T47D (cell line): Measurements from ENCODE around the gene SPEF2.

Source experiments
- DNase-seq, 2 experiments: peaks; one replicate each; pipeline versions ENCODE4 v3.0.0 to v3.0.0-alpha.2; 2011 to 2012; ENCODE audit warnings: low read depth in 1 of 2, low spot score in 1 of 2
- JUND ChIP-seq: IDR thresholded peaks from 2 replicates; pipeline ENCODE4 v1.6.1; 2012; ENCODE audit warnings: low read depth
- in situ Hi-C: cut with HindIII; loops from 2 replicates; pipeline ENCODE4 v1.10.0; 2016; ENCODE audit warnings: low sequenced_read_pairs, low pct_unique_long_range_greater_than_20kb

Gene SPEF2

GRCh38 chr5:35780236-35780635, 162.6 kb downstream of the SPEF2 start:
- in situ Hi-C loops, result no loop called here
- no peak for DNase-seq
- TF ChIP-seq JUND, result no peak

GRCh38 chr5:35781181-35781790, 163.6 kb downstream of the SPEF2 start:
- in situ Hi-C loops, result no loop called here
- TF ChIP-seq JUND, result no peak
- DNase-seq, result no peak

GRCh38 chr5:35783551-35783950, 165.9 kb downstream of the SPEF2 start:
- no peak for TF ChIP-seq JUND
- in situ Hi-C loops, result no loop called here
- DNase-seq, result no peak

- in situ Hi-C loops, result no loop called here
- DNase-seq, result no peak
These were observed 168.0 kb downstream of the SPEF2 start for GRCh38 chr5:35785601-35786085.

GRCh38 chr5:35788724-35789123, 171.1 kb downstream of the SPEF2 start:
- no peak for TF ChIP-seq JUND
- no peak for DNase-seq
- in situ Hi-C loops, result no loop called here

More at GRCh38 chr5:35785601-35786085, 168.0 kb downstream of the SPEF2 start:
- no peak for TF ChIP-seq JUND

GRCh38 chr5:35789732-35790456, 172.2 kb downstream of the SPEF2 start:
- TF ChIP-seq JUND, result no peak
- no peak for DNase-seq
- in situ Hi-C loops, result no loop called here

GRCh38 chr5:35790457-35790822, 172.8 kb downstream of the SPEF2 start:
- in situ Hi-C loops, result no loop called here
- no peak for TF ChIP-seq JUND
- no peak for DNase-seq

- in situ Hi-C loops, result no loop called here
- no peak for DNase-seq
- TF ChIP-seq JUND, result no peak
These were observed 176.6 kb downstream of the SPEF2 start for GRCh38 chr5:35794328-35794619.

GRCh38 chr5:35794684-35795375, 177.2 kb downstream of the SPEF2 start:
- DNase-seq, result no peak
- no peak for TF ChIP-seq JUND
- in situ Hi-C loops, result no loop called here

GRCh38 chr5:35799181-35799580, 181.5 kb downstream of the SPEF2 start:
- DNase-seq, result no peak
- no peak for TF ChIP-seq JUND
- in situ Hi-C loops, result no loop called here

- in situ Hi-C loops, result no loop called here
- DNase-seq, result no peak
- TF ChIP-seq JUND, result no peak
These were observed 182.1 kb downstream of the SPEF2 start for GRCh38 chr5:35799753-35800152.

GRCh38 chr5:35803191-35803651, 185.6 kb downstream of the SPEF2 start:
- no peak for TF ChIP-seq JUND
- in situ Hi-C loops, result no loop called here
- DNase-seq, result no peak

GRCh38 chr5:35804201-35804653, 186.6 kb downstream of the SPEF2 start:
- in situ Hi-C loops, result no loop called here

More at GRCh38 chr5:35804201-35804653, 186.6 kb downstream of the SPEF2 start:
- no peak for DNase-seq
- no peak for TF ChIP-seq JUND
